ENCODE measurements around the gene FAM168A.

FAM168A gene

DNA sequence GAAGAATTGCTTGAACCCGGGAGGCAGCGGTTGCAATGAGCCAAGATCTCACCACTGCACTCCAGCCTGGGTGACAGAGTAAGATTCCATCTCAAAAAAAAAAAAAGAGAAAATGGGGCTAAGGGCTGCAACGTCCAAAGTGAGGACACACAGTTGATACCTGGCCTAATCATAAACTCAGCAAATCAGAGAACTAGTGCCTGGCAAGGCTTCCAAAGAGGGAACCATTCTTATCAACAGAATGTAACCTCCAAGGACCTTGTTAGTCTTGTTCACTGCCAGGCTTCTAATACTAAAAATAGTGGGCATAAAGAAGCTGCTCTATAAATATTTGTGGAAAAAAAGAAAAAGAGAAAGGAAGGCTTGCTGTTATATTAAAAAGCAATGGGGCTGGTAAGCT lies 42.3 kb downstream of the FAM168A start:
- DNase-seq (ENCODE audit: low read depth), result no peak

DNA sequence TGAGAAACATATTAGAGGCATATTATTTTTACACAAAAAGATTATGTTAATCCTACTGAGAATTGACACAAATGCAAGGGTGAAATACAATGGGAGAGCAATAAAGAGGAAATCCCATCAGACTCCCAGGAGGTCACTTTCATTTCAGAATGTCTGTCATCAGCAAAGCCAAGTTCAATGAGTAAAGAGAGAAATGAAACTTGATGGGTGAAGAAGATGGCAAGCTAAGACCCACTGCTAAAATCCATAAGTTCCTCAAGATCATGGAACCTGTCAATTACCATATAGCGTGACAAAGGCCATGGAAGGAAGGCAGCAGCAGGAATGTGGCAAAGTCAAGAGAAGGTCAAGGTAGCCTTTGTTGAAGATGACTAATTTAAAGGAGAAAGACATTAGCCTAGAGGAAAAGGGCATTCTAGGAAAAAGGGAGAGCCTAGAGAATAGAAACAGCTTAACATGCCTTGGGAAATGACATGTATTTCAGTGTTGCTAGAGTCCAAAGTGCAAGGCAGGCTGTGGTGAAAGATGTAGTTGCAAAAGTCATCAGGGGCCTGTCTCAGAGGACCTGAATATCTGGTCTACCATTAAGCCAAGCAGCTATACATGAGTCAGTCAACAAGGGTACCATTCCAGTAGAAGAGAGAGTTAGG lies 43.1 kb downstream of the FAM168A start:
- no peak for DNase-seq (ENCODE audit: low read depth)

DNA sequence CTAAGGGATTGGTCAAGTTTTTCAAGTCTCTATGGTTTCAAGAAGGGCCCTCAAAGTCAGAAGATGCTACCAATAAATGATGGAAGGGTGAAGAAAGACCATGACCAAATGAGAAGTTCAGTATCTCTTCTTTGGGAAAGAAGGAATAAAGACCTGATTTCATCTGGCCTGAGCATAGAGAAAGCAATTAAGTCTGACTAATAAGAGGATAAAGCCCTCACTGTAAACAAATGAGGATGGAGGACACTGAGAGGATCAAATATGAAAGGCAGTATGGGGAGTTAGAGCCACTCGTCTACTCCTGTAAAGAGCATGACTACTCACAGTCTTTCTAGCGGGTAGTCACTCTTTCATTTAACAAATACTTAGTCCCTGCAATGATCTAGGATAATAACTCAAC lies 44.6 kb downstream of the FAM168A start:
- DNase-seq (ENCODE audit: low read depth), result no peak

DNA sequence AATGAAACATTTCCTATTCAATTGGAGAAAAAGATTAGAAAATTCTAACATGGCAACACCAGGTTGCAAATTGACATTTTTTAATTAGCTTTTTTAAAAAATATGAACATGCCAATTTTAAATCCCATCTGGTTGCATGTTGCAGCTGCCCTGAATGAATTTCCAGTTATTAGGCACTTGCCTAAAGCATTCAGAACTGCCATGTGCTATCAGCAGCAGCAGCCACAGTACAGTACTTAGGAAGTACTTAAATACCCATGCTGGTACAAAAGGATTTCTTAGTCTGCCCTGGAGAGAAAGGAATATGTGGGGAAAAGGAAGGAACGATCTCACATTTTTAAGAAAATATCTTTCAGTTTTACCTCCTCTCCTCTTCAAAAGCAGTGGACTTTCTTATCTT lies 46.2 kb downstream of the FAM168A start:
- DNase-seq (ENCODE audit: low read depth), result no peak

DNA sequence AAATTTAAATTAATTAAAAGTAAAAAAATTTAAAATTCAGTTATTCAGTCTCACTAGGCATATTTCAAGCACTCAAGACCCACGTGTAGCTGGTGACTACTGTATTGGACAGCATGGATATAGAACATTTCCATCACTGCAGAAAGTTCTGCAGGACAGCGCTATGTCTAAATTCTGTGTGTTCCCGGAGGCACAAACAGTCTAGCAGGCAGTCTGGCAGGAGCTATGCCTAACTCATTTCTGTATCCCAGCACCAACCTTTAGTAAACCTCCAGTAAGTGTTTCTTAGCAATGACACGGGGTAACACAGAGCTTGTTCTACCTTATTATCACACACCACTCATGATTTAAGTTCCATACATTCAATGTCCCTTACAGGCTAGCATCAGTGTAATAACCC lies 48.5 kb downstream of the FAM168A start:
- no peak for DNase-seq (ENCODE audit: low read depth)

DNA sequence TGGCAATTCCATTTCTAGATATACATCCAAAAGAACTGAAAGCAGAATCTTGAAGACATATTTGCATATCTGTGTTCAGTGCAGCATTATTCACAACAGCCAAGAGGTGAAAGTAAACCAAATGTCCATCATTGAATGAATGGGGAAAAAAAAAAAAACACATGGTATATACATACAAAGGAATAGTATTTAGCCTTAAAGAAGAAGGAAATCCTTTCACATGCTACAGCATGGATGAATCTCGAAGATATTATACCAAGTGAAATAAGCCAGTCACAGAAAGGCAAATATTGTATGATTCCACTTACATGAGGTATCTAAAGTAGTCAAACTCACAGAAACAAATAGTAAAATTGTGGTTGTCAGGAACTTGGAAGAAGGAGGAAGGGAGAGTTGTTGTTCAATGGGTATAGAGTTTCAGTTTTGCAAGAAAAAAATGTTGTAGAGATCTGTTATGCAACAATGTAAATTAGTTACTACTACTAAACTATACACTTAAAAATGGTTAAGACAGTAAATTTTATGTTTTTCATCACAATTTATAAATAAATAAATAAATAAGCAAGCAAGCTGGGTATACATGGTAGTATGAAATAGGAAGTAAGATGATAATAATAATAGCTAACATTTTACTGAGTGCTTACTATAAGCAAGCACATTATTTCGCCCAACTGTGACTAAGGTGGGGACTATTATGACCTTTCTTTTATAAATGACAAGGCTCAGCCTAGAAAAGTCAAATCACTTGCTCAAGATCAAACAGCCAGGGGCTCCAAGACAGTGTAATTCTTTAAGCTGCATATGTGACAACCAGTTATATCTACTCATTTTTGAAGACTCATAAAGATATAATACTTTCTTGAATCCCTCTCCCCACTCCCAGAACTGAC lies 50.0 kb downstream of the FAM168A start:
- DNase-seq (ENCODE audit: low read depth), result no peak

DNA sequence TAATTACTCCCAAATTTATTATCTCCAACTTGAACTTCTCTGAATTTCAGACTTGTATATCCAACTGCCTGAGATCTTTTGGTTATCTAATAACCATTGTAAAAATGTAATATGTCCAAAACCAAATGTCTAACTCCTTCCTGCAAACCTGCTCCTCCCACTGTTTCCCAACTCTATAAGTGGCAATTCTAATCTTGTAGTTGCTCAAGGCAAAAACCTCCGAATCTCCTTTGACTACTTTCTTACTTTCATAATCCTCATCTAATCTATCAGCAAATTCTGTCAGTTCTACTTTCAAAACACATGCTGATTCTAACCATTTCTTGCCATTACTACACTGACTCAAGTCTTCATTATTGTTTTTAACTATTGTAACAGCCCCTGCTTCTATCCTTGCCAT lies 55.7 kb downstream of the FAM168A start:
- no peak for DNase-seq (ENCODE audit: low read depth)

DNA sequence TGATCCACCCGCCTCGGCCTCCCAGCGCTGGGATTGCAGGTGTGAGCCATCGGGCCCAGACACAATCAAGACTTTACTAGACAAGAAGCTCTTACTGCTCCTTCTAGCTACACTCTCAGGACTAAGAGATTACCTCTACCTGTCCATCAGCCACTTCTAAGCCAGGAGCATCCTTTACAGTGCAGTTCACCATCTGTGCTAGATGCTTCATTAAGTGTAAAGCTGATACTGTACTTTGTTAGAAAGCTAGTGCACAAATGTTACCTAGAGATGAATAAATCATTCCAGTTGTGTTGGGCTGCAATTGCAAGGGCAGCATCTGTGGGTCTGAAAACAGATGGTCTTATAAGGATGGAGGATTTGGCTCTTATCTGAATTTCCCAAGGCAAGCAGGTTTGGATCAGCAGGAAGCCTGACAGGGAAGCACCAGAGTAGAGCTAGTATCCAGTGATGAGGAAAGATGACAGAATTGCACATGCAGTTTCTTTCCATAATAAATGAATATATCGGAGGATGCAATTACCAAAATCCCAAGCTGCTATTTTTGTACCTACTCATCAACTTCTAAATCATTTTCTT lies 58.3 kb downstream of the FAM168A start:
- DNase-seq (ENCODE audit: low read depth), result no peak

DNA sequence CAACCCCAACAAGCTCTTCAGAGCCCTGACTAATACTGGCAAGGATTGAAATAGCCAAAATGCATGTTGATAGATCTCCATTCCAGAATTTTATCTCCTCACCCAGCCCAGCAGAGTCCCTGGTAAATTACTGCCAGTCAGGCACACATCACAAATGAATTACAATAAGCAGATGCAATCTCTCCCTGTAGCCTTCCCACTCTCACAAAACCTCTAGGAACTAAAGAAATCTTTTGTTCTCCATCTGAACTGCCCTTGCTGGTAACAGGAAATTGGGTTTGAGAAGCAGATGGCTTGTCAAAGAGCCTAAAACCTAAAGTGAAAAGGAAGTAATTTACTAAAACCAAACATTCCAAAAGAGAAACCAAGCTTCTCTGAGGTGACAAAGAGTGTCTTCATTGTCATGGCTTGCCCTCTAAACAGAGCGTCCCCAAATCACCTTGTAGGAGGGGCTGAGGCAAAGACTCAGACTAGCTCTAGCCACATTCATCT lies 59.5 kb downstream of the FAM168A start:
- no peak for DNase-seq (ENCODE audit: low read depth)

DNA sequence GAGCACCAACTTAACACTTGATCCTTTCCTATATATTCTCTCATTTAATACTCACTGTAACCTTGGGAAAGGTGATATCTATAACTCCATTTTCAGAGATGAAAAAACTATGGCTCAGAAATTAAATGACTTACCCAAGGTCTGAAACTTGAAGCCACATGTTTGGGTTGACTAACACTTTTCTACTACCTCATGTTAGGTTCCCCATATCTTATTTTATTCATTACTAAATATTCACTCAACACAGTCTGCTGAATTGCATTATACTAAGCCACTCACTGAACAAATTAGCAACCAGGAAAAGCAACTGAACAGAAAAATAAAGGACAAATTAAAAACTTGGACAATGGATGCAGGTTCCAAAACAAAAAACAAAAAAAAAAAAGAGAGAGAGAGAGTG lies 59.9 kb downstream of the FAM168A start:
- no peak for DNase-seq (ENCODE audit: low read depth)

DNA sequence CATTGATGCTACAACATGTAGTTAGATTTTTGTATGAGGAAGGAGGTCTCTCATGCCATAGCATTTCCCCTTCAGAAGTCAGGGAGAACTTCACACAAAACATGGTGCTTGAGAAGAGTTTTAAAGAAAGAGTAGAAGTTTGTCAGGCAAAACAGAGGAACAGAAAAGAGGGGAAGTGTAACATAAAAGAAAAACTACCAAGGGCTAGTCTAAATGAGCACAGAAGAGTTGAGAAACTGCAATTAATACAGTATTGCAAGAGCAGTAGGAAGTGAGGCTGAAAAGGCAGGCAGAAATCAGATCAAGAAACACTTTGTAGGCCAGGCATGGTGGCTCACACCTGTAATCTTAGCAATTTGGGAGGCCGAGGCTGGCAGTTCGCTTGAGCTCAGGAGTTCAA lies 61.0 kb downstream of the FAM168A start:
- no peak for DNase-seq (ENCODE audit: low read depth)

DNA sequence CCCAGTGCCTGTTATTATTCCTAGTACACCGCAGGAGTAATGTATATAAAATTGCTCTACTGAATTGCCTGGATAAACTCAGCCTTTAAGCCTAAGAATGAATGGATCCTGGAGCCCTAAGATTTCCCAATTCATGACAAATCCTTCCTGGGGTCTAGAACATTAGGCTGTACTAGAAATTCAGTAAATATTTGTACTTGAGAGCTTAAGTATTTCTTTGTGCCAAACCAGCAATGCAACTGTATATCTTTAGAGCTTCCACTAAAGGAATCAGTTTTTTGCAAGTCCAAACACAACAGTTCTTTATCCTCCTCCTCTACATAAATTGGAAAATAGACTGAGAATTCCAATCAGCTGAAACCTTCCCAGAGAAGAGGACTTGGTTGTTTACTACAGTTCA lies 65.6 kb downstream of the FAM168A start:
- no peak for DNase-seq (ENCODE audit: low read depth)

DNA sequence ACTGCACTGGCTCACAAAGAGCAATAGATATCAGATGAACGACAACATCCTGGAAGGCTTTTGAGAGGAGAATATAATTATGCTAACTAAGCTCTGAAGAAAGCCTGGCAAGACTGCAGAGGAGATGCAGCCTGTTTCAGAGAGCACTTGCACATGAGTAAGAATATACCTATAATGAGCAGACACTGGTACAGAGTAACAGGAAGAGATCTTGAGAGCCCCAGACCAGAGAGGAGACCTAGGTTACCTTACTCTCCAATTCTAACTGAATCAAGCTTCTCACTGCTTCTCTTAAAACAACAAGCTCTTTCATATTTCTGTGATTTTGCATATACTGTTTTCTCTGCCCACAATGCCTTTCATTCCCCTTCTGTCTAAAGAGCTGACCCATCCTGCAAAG lies 66.5 kb downstream of the FAM168A start:
- DNase-seq (ENCODE audit: low read depth), result no peak

DNA sequence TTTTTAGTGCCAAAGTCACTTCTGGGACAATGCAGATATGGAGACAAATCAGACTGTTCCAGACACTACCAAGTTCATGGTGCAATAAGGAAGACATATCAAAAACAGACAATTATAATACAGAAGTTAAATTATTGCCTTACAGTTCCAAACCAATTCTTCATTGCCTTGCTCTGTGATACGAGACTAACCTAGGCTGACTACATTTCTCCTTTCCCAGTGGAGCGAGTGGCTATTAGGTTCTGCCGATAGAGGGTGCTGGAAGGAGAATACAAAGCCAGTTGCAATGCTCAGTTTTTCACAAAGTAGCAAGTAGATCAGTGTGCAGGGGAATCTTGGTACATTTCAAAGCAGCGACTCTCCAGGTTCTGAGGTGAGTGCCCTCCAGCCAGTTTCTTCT lies 67.8 kb downstream of the FAM168A start:
- no peak for DNase-seq (ENCODE audit: low read depth)

DNA sequence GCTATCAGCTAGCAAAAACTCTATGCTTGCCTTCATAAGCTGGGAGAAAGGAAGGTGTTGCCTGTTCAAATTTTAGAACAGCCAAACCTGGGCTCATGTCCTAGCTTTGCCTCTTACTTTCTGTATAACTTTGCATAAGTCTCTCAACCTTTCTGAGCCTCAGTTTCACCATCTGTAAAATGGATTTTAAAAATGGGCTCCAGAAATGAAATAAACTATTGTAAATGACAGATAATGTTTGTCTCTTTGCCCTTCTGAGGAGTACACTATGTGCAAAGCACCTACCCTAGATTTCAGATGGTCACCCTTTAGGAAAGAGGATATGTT lies 68.7 kb downstream of the FAM168A start:
- DNase-seq (ENCODE audit: low read depth), result no peak

DNA sequence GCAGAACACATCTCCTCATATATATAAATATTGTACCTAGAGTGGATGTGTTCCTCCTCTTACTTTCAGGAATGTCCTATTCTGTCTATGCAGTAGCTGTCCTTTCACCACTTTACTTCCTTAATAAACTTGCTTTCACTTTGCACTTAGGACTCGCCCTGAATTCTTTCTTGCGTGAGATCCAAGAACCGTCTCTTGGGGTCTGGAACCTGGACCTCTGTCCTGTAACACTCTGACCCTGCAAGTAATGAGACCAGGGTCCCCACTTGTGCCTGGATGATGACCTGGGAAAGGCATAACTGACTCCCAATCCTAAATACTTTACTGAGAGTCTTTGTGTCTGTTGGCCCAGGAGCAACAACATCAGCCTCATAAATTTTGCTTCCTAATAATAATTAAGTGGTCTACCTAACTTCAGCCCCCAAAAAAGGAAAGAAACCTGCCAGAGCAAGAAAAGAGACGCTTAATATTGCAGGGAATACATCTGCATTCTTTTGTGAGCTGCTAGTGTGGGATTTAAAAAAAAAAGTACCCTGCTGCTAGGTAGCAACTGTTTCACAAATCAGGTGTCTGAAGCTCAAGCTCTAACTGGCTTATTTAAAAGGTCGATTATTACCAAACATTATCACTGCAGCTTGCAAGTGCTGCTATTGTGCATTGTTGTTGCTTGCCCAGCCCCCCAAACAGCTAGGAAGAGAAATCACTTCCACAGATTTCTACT lies 69.3 kb downstream of the FAM168A start:
- no peak for DNase-seq (ENCODE audit: low read depth)

DNA sequence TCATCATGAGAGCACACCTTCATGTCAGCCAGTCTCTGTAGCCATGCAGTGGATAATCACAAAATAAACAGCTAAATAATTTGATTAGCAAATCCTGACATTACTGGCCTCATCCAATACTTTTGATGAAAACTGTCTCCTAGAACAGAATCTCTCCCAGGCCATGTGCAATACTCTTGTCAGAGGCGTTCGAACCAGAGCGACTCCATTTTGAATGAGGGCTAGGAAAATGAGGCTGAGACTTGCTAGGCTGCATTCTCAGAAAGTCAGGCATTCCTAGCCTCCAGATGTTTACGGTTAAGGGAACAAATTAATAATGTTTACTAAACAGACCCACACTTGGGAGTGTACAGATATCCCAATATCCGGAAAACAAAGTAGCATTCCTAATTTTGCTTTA lies 69.9 kb downstream of the FAM168A start:
- no peak for DNase-seq (ENCODE audit: low read depth)

DNA sequence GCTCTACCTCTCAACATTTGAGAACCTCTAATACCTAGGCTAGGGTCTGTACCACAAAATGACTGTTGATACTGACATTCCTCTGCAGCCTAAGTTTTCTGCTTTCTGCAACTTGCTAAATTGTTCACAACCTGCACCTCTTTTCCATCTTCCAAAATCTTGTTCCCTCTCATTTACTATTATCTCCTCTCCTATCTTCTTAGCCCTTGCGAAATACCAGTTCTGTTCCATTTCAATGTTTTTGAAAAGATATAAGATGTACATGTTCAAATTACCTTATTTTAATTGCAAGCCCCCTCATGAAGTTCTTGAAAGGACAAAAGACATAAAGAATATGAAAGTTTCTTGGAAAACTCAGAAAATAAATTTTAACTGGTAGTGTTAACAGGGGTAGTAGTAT lies 72.3 kb downstream of the FAM168A start:
- no peak for DNase-seq (ENCODE audit: low read depth)

DNA sequence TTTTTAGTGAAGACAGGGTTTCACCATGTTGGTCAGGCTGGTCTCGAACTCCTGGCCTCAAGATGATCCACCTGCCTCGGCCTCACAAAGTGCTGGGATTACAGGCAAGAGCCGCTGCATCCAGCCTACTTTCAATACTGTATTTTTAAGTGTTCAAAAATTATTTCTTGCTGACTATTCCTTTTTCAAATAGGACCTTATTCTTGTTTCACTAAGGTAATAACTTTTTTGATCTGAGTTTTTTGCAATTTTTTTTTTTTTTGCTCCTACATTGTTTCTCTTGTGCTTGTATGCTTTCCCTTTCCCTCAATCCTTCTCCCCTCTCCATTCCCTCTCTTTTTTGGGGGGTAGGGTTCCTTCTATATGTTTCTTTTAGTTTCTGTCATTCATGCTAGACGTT lies 73.1 kb downstream of the FAM168A start:
- DNase-seq (ENCODE audit: low read depth), result no peak

DNA sequence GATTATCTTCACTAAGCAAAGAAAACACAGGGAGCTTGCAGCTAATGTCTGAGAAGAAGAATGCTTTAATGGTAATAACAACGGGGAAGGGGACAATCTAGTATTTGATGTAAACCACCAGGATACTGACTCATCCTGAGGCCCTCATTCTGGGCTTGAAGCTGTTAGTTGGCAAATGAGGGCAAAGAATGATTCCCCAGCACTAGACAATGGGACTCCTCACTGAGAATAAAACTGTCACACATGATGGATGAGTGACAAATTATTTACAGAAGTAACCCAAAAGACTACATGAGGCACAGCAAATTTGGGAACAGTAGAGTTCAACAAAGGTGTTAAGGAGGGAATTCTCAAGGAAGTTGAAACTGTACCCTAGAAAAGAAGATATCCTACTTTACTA lies 76.3 kb downstream of the FAM168A start:
- DNase-seq (ENCODE audit: low read depth), result no peak

DNA sequence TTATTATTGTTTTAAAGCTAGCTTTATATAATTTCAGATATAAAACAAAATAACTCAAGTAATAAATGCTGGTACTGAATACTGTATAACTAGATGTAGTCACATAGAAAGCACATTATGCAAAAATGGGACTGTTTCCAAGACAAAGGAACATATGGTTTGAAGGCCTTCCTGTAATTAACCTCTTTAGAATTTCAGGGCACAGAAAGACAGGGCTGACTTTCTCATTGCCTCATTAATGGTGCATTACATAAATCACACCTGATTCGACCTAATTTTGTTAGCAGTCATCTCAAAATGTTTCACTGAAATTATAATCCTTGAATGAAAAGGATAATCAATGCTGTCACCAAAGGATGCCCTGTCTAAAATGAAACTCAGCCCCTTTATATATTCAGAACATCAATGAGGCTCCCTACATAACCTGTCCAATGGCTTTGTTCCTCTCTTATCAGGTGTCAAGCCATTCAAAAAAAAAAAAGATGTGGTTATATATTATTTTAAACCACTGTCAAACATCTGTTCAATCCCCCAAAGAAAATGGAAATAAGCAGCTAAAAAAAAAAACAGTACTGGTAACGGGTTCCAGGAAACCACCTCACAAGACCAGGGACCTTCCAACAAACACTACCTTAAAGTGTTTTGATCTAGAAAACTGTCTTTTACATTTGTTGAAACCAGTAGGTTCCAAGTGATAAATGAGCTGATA lies 77.4 kb downstream of the FAM168A start:
- DNase-seq (ENCODE audit: low read depth), result no peak

DNA sequence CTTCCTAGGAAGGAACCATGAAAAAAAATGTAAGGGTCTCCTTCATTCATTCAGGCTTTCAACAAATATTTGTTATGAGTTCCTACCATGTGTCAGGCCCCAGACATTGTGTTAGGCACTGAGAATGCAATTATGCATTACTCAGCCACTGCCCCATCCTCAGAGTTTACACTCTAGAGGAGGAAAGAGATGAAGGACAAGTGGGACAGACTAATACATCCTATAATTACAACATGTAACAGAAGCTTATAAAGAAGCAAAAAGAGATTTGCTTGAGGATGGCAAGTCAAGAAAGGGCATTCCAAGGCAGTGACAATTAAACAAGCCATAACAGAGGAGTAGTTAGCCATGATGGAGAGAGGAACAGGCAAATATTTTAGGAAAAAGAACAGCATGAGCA lies 78.6 kb downstream of the FAM168A start:
- no peak for DNase-seq (ENCODE audit: low read depth)

All from stimulated activated CD8-positive, alpha-beta memory T cell treated with anti-CD3 and anti-CD28 coated beads, Interleukin-4, amount 100 ng/mL, for 24 hours (primary cell).